CD4-positive, alpha-beta T cell treated with Interleukin-2 at 100 ng/mL for 4 hours (primary cell): ENCODE data around the gene RIPOR3.
"Not testable (repeated sequence)": the region's sequence is repeated elsewhere in the genome, so short reads cannot be mapped to it uniquely, and the experiment has no call there.

ENCODE experiments used
- DNase-seq: peaks from one replicate; pipeline ENCODE4 v3.0.0-alpha.2; 2020; ENCODE audit warnings: low spot score

RIPOR3 gene

DNA sequence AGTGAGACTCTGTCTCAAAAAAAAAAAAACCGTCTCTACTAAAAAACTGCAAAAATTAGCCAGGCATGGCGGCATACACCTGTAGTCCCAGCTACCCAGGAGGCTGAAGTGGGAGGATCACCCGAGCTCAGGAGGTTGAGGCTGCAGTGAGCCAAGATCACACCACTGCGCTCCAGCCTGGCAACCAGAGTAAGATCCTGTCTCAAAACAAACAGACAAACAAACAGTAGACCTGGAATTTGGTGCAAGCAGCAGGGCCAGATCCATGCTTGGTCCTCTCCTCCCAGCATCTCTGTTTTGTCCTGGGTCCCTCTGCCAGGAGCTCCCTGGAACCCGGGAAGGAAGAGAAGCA lies 11.6 kb downstream of the RIPOR3 start:
- DNase-seq = no peak

DNA sequence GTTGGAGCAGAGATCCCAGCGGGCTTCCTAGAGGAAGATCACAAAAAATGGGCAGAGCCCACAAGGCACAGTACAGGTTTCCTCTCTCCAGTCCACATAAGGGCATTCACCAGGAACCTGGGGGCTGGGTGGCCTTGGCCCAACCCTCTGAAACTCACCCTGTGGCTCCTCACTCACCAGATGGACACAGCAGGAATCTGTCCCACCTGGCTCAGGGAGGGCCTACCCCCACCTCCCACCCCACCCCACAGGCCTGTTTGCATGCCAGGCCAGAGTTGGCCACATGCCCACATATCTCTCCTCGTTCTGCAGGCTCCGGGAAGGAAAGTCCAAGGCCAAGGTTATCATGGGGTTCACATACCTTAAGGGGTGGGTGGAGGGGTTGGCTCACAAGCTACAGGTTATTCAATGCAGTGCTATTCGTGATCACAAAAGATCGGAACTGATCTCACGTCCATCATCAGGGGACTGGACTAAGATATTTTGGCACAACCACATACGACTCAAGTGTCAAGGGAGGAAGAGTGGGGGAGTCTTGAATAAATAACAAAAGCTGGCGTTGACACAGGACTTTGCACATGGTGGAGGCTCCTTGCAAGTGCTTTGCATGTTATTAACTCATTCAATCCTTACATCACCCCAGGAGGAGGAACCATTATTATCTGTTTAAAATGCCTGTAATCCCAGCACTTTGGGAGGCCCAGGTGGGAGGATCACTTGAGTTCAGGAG lies 13.0 kb downstream of the RIPOR3 start:
- no peak for DNase-seq

DNA sequence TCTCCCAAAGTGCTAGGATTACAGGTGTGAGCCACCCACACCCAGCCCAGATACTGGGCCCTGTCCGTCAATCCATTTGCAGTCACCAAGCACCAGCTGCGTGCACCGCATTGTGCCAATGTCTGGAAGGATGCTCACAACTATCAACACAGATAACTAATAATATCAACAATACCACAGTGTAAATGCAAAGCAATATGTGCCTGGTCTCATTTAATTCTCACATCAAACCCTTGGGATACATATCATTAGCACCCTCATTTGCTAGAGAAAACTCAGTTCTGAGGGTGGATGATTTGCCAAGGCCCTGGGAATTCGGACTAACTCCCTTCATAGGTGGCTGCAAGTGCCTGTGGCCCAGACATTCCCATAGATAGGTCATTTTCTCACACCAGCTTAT lies 14.5 kb downstream of the RIPOR3 start:
- no peak for DNase-seq

DNA sequence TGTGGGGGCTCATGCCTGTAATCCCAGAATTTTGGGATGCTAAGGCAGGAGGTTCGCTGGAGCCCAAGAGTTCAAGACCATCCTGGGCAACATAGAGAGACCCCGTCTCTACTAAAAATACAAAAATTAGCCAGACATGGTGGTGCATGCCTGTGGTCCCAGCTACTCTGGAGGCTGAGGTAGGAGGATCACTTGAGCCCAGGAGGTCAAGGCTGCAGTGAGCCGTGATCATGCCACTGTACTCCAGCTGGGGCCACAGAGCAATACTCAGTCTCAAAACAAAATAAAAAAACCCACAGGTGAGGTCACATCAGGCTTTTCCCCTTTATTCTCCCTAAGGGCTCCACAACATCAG lies 15.0 kb downstream of the RIPOR3 start:
- DNase-seq = not testable (repeated sequence)

DNA sequence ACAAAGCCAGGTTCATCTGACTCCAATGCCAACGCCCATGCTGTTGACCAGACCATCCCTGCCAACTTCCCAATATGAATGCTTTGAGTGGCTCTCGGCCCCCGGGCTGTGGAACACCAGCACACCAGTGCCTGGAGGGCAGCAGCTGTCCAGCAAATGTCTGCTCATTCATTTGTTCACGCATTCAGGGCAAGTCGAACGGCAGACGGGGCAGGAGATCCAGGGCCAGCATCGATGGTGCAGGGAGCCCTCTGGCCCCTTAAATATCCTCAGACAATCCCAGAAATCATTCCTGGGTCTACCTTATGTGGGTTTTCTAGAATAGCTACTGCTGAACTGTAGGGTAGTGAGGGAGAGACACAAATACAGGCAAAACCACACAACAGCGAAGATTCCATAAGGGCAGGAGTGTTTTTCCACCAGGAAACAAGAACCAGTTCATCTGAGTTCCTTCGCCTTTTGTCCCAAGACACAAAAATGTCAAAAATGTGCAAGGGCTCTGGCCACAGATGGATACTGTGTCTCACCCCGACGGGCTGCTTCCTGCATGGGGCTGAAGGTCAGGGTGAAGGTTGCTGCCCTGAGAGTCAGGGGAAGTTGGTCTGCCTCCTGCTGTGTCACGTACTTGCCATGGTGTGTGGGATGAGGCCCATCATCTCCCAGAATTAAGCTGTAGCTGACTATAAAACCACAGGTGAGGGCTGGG lies 15.5 kb downstream of the RIPOR3 start:
- no peak for DNase-seq

DNA sequence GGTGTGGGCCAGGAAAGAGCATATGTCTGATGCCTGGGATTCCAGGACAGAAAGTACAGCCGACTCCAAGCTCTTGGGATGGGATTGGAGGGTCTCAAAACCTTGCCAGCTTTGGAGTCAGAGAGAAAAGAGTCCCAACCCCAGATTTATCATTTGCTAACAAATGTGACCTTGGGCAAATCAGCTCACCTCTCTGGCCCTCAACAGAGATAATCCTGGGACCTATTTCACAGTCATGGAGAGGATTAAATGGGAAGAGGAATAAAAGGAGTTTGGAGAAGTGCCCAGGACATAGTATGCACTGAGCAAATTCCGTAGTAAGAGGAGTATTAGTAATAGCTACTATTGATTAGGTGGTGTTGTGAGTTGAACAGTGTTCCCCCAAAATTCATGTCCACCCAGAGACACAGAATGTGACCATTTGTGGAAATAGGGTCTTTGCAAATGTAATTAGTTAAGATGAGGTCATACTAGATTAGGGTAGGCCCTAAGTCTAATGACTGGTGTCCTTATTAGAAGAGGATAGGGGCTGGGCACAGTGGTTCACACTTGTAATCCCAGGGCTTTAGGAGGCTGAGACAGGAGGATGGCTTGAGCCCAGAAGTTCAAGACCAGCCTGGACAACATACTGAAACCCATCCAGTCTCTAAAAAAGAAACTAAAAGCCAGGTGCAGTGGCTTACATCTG lies 17.1 kb downstream of the RIPOR3 start:
- DNase-seq = no peak

DNA sequence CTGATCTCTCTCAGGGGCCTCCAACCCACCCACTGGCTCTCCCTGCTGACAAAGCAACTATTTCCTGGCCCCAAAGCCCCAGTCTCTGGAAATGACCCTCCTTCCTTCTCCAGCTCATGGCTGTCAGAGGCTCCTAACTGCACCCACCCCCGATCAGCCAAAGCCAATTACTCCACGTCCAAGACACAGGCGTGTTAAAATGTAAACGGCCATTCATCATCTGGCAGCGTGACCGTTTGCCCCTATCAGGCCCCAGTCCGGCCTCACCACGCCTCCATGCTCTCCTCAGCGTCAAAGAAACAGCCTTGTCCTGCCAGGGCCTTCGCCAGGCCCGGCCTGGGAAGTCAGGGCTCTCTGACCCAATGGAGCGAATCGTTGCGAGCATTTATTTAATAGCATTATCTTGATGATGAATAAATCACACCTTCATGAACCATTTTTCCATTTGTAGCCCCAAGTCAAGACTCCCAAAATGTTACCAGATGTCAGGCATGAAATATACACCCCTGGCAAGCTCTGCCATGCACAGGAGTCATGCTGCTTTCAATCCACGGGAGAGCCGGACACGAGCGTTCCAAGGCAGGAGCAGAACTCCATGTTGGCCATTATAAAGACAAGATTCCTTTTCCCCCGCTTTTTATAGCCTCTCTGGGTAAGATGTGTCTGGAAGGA lies 17.7 kb downstream of the RIPOR3 start:
- DNase-seq = no peak

DNA sequence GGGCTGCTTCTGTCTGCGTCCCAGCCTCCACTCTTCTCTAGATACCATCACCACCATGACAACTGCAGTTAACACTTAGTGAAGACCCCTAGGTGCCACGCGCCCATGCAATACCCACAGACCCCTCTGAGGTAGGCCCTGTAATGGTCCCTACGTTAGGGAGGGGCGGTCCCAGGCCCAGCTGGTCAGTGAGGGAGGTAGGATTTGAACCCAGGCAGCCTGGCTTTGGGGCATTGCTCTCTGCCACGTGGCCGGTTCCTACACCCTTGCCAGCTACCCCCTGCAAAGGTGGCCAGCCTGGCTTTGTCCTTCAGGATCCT lies 18.2 kb downstream of the RIPOR3 start:
- no peak for DNase-seq

DNA sequence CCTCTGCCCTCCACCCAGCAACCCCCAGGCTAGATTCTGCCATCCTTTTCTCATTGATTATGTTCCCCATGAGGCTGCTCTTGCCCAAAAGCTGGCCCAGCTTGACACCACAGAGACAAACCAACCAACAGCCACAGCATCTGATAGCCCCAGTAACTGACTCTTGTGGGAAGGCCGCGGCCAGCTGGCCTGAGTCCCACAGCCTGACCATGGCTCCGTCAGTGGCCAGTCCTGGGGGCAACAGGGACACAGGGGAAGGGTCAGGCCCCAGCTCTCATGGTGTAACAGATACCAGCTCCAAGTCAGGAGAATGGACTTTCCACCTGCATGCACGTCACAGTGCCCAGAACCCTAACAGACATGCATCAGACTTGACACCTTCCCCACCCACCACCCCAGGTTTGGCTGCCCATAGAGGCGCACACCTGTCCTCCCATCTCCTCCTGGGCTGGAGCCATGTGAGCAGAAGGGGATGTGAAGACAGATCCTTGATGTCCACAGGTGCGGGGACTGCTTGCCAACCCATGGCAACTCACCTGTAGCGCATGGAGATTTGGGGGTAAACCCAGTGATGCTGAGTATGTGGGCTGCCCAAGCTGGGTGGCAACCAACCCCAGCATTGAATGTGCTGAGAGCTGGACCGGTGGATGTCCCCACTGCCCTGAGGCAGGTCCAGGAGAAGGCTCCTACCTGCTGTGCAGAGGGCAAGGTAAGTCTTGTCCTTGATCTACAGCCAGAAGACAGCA lies 18.8 kb downstream of the RIPOR3 start:
- no peak for DNase-seq

DNA sequence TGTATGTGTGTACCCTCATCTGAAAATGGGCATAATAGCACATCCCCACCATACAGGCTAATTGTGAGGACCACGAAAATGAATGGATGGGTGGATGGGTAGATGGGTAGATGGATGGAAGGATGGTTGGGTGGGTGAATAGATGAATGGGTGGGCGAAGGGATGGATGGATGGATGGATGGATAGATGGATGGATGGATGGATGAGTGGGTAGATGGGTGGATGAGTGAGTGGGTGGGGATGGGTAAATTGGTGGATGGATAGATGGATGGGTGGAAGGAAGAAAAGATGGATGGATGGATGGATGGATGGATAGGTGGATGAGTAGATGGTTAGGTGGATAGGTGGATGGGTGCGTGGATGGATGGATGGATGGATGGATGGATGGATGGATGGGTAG lies 19.7 kb downstream of the RIPOR3 start:
- DNase-seq = no peak

DNA sequence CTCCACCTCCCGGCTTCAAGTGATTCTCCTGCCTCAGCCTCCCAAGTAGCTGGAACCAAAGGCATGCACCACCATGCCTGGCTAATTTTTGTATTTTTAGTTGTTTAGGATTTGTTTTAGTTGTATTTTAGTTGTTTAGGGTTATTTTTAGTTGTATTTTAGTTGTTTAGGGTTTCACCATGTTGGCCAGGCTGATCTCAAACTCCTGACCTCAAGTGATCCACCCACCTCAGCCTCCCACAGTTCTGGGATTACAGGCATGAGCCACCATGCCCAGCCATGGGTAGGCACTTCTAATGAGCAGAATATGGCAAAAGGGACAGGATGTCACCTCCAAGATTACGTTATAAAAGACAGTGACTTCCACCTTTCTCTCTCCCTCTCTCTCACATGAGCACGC lies 20.3 kb downstream of the RIPOR3 start:
- not testable (repeated sequence) for DNase-seq

DNA sequence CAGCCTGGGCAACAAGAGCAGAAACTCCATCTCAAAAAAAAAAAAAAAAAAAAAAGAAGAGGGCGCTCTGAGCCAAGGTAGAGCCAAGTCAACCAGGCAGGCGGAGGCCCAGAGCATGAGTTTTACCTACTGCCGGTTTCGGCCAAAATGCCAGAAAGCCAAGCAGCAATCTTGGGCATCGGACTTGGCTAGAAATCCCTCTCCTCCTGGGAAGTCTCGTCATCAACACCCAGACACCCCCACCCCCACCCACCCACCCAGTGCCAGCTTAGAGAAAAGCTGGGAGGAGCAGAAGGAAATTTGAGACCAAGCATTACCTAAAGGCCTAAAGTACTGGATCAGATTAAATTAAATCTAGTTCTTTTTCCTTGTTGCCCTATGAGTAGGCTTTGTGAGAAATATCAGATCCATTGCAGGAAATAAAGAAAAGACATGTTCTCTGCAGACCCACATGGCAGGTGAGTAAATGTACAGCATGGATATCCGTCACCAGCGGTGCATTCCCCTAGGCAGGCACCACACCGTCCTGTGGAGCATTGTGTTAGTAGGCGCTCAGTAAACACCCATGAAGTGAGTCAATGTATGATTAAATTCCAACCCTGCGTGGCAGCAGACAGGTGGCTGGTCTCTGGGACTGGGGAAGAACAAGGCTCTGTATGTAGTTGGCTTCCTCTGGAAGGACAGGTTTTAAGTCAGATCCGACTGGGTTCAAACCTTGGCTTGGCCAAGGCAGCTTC lies 21.0 kb downstream of the RIPOR3 start:
- no peak for DNase-seq

DNA sequence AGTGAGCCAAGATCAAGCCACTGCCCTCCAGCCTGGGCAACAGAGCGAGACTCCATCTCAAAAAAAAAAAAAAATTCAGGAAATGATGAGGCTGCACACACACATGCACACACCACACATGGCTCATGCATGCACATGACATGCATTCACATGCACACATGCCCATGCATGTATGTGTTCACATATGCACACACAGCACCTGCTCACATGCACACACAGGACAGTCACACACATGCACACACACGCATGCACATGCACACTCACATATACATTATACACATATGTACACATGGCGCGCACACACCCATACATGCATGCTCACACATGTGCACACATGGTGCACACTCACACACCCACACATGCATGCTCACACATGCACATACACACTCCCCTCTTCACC lies 22.5 kb downstream of the RIPOR3 start:
- DNase-seq = no peak

DNA sequence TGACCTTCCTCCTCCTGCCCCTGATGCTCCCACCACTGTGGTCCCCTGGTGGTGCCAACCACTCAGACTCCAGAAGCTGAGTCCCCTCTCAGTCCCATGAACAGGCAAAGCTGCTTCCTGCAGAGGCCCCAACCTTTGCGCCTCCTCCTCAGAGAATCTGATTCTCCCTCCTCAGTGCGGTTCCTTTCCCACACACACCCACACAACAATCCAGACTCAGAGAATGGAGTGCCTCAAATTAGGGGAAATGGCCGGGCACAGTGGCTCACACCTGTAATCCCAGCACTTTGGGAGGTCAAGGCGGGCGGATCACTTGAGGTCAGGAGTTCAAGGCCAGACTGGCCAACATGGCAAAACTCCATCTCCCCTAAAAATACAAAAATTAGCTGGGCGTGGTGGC lies 23.0 kb downstream of the RIPOR3 start:
- DNase-seq = no peak

DNA sequence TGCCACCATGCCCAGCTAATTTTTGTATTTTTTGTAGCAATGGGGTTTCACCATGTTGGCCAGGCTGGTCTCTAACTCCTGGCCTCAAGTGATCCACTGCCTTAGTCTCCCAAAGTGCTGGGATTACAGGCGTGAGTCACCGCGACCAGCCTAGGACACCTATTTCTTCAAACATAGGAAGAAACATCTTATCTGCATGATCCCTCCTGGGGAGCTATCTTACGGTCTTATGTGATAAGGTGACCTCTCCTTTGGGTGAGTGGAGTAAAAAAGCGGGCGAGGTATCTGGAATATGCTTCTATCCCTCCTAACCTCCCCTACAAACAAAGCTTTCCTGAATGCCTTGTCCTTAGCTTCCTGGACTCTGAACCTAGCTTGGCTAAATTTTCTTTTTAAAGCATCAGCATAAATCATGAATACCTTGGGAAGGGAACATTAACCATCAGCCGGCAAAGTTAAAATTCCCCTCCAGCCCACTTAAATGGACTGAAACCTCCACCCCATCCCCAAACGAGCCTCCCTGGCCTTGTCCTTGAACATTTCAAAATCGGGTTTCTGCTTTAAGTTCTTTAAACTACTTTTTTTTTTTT lies 24.5 kb downstream of the RIPOR3 start:
- no peak for DNase-seq

DNA sequence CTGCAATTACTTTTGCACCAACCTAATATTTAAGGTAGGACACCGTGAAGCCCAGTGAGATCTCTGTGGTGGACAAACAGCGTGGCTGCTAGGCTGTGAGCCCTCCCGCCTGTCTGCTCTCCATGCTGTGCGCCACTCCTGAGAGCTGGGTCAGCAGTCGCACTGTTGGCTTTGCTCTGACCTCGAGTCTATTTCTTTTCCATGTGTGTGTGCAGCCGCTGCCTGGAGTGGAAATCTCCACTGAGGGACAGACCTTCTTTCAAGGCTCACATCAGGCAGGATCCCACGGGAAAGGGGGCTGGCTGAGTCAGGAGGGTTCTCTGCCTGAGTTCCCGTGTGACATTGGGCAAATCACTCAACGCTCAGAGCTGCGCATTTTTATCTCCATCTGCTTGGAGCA lies 27.1 kb downstream of the RIPOR3 start:
- no peak for DNase-seq

DNA sequence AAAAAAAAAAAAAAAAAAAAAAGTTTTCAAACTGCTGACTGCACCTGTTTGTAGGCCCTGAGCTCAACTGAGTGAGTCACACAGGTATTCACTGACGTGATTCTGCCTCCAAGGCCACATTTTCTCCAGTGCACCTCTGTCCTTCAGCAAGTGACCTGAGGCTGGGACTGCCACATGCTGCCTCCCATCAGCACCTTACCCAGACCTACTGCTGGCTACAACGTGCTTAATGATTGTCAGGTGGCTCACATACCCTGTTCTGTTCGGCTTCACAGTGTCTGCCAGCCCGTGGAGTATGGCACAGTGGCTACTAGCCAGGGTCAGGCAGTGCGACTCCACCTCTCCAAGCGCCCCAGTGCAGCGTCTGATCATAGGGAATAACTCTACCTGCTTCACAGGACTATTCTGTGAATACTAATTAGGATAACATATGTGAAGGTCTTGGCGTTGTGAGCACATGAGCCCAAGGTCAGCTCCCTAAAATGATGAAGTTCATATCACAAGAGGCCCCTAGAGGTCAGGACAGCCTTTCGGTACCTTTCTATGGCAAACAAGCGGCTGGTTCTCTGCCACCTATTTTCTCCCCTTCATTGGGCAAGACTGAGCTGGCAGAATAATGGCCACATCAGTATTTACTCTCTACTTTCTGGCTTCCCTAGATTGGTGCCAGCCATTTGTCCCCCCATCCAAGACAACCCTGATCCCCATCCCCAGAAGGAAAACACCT lies 28.1 kb downstream of the RIPOR3 start:
- no peak for DNase-seq

DNA sequence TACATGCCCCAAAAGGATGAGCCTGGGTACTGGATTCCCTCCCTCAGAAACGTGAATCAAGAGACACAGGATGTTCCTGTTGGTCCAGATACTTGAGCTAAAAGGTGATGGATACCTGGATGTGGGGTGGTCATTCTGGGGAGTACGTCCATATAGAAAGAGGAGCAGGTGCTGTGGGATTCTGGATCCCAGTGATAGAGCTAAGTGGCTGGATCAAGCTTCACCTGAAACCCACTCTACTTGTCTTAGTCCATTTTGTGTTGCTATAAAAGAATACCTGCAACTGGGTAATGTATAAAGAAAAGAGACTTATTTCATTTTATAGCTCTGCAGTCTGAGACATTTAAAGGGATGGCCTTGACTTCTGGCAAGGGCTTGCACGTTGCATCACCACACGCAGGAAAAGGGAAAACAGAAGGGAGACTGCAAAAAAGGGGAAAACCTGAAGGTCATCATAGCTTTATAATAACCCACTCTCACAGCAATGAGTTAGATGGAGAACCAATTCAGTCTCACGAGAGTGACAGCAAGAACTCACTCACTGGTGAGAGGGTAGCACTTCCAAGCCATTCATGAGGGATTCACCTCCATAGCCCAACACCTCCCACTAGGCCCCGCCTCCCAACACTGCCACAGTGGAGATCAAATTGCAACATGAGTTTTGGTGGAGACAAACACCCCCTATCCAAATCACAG lies 31.2 kb downstream of the RIPOR3 start:
- DNase-seq = no peak

DNA sequence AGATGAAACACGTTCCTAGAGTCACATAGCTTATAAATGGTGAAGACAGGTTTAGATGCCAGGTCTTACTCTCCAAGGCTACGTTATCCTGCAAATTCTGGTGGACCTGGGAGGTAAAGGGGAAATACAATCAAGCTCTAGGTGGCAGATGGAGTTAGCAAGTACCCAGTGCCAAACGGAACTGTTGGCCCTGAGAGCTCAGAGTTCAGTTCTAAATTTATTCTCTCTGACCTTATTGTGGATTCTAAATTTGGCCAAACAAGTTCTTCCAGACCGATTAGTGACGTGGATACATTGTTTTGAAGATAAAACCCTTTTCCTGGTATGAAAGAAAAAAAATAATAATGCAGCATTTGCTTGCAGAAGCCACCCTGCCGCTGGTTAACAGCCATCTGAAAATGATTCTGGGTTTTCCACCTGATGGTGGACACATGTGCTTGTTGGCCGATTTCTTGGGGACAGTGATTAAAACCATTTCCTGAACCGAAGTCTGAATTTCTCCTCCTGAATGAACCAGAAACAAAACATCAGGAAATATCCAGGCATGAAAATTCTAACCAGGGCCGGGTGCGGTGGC lies 32.5 kb downstream of the RIPOR3 start:
- no peak for DNase-seq
